B cell (primary cell): ENCODE results near the gene CCDC97. TPM values are rescaled to one million over a fixed set of nuclear protein-coding genes. Genes with fewer than 3 reads are reported as not detected.
A peak's percentile ranks its signal among the peaks of the same experiment; 100 is the strongest.

Experiments
- ATAC-seq: fragments of 200-7000 bp; cut with Tn5 transposase; one replicate; pipeline ENCODE4 v1.10.0; 2021; ENCODE audit warnings: low read depth, mild to moderate bottlenecking, moderate number of reproducible peaks, moderate library complexity
- CTCF ChIA-PET: fragments of 350-600 bp; sonication (Branson Sonifier 250); formaldehyde crosslinking; loops from one replicate; lab custom pipeline; 2021; ENCODE audit warnings: antibody characterized with exemption, inconsistent platforms; lab: Charles Lee
- POLR2A ChIA-PET: fragments of 350-600 bp; sonication (Branson Sonifier 250); formaldehyde crosslinking; loops from one replicate; lab custom pipeline; 2021; ENCODE audit warnings: antibody characterized with exemption; lab: Charles Lee
- DNase-seq: peaks from one replicate; pipeline ENCODE4 v3.0.0; 2013
- H2AFZ ChIP-seq: 2 replicates; pipeline ENCODE4 v1.6.1; 2012; ENCODE audit warnings: mild to moderate bottlenecking, low read depth, low read length; ENCODE audit not compliant: insufficient read depth, poor library complexity, severe bottlenecking
- H3K27ac ChIP-seq, 2 donors: 1 replicate in 1 of 2; 2 replicates in 1 of 2; pipeline ENCODE4 v1.5.1; 2012 to 2013; ENCODE audit warnings: low read length in 2 of 2, mild to moderate bottlenecking in 2 of 2, moderate library complexity in 1 of 2
- H3K27me3 ChIP-seq, 4 experiments: fragments of 200-600 bp in 1 of 4; sonication (generic) in 1 of 4; replicated peaks in 1 of 4; 1 replicate in 2 of 4; 2 replicates in 2 of 4; pipeline versions ENCODE4 v1.6.1 to v1.7.0; 2013 to 2016; ENCODE audit warnings: low read length in 3 of 4, mild to moderate bottlenecking in 2 of 4, mixed read lengths in 1 of 4, moderate library complexity in 1 of 4; ENCODE audit not compliant: insufficient read depth in 4 of 4, control insufficient read depth in 3 of 4; ENCODE audit errors: control extremely low read depth in 1 of 4
- H3K36me3 ChIP-seq, 2 experiments: replicated peaks in 1 of 2; 1 replicate in 1 of 2; 2 replicates in 1 of 2; pipeline versions ENCODE4 v1.6.1 to v1.7.1; 2013; ENCODE audit warnings: low read length in 1 of 2; ENCODE audit not compliant: insufficient read depth in 2 of 2, control insufficient read depth in 1 of 2; ENCODE audit errors: control extremely low read depth in 1 of 2, extremely low read depth in 1 of 2
- H3K4me1 ChIP-seq, 2 donors: fragments of 200-600 bp in 1 of 2; sonication (generic) in 1 of 2; 1 replicate in 1 of 2; 2 replicates in 1 of 2; pipeline versions ENCODE4 v1.5.1 to v1.6.1; 2013 to 2017; ENCODE audit warnings: low read length in 2 of 2; ENCODE audit not compliant: control insufficient read depth in 2 of 2, insufficient read depth in 2 of 2
- H3K4me2 ChIP-seq: replicated peaks from 2 replicates; pipeline ENCODE3; 2012; ENCODE audit warnings: mild to moderate bottlenecking, low read depth, low read length; ENCODE audit not compliant: poor library complexity, severe bottlenecking
- H3K4me3 ChIP-seq, 5 experiments: fragments of 200-600 bp in 1 of 5; sonication (generic) in 1 of 5; 1 replicate in 3 of 5; 2 replicates in 2 of 5; pipeline versions ENCODE4 v1.5.1 to v1.7.0; 2011 to 2016; ENCODE audit warnings: low read length in 4 of 5, mild to moderate bottlenecking in 4 of 5, low read depth in 2 of 5, control low read depth in 1 of 5, moderate library complexity in 1 of 5; ENCODE audit not compliant: insufficient read depth in 1 of 5; ENCODE audit errors: control extremely low read depth in 1 of 5, extremely low read depth in 1 of 5
- H3K79me2 ChIP-seq: fragments of 200-600 bp; sonication (generic); one replicate; pipeline ENCODE4 v1.6.0; 2016; ENCODE audit warnings: low read length; ENCODE audit not compliant: control insufficient read depth, insufficient read depth
- H3K9ac ChIP-seq: fragments of 200-600 bp; sonication (generic); 2 replicates; pipeline ENCODE4 v1.6.1; 2017; ENCODE audit warnings: mild to moderate bottlenecking, low read length, moderate library complexity
- H3K9me3 ChIP-seq, 3 donors: one replicate each; pipeline versions ENCODE4 v1.6.1 to v1.7.1; 2013; ENCODE audit warnings: low read length in 2 of 3; ENCODE audit not compliant: control insufficient read depth in 2 of 3, insufficient read depth in 1 of 3; ENCODE audit errors: control extremely low read depth in 1 of 3
- H4K20me1 ChIP-seq: 2 replicates; pipeline ENCODE4 v1.6.0; 2012; ENCODE audit warnings: mild to moderate bottlenecking, low read length; ENCODE audit not compliant: insufficient read depth, control insufficient read depth, poor library complexity, severe bottlenecking
- H3K27ac Mint-ChIP-seq: one replicate; pipeline ENCODE4 v1.8.0; 2021; ENCODE audit warnings: mixed read lengths
- H3K27me3 Mint-ChIP-seq: one replicate; pipeline ENCODE4 v1.8.0; 2021; ENCODE audit warnings: mixed read lengths
- H3K4me1 Mint-ChIP-seq: one replicate; pipeline ENCODE4 v1.8.0; 2021; ENCODE audit warnings: mixed read lengths
- H3K4me3 Mint-ChIP-seq: one replicate; pipeline ENCODE4 v1.8.0; 2021; ENCODE audit warnings: mixed read lengths
- H3K9me3 Mint-ChIP-seq: one replicate; pipeline ENCODE4 v1.8.0; 2022; ENCODE audit warnings: mixed read lengths; ENCODE audit not compliant: insufficient read depth
- CTCF ChIP-seq: fragments of 200-600 bp; IDR thresholded peaks from one replicate; pipeline ENCODE4 v1.8.0; 2022; ENCODE audit warnings: antibody characterized with exemption, mild to moderate bottlenecking
- EZH2 ChIP-seq: IDR thresholded peaks from 2 replicates; pipeline ENCODE4 v1.6.1; 2012; ENCODE audit warnings: borderline replicate concordance, low read depth, mild to moderate bottlenecking, moderate library complexity, low read length; ENCODE audit not compliant: insufficient read depth, poor library complexity, severe bottlenecking
- WGBS: methylation state at CpG from one replicate; pipeline ENCODE4 v1.1.5; 2013; ENCODE audit warnings: missing lambda C conversion rate; ENCODE audit not compliant: insufficient coverage; 5-methylcytosine and 5-hydroxymethylcytosine counted together
- intact Hi-C: fragments of 100-400 bp; cut with micrococcal nuclease; formaldehyde crosslinking; loops from one replicate; pipeline ENCODE4 v1.10.0; 2022
- polyA plus RNA-seq: library from polyadenylated mRNA; depleted of rRNA; stranded (reverse); fragments of >200 nt; gene quantifications from 2 replicates; pipeline ENCODE4 v1.2.3, GENCODE V29; 2012
- total RNA-seq, 2 donors: library from RNA; stranded (reverse); fragments of 120-200 nt in 1 of 2; gene quantifications; 1 replicate in 1 of 2; 2 replicates in 1 of 2; pipeline versions ENCODE4 v1.2.3 to v1.2.4, GENCODE V29; 2013 to 2022

Gene CCDC97
- total and polyA plus RNA-seq, 2 donors (not counting 1 experiment from before 2014, with no cell fraction given), result 16.3 to 68.3 TPM

GRCh38 chr19:41305927-41306793 is 3.8 kb upstream of the CCDC97 start:
- no peak overlapping the region for H3K9ac ChIP-seq
- Mint-ChIP-seq H3K9me3 (no peaks in the 10 kb centered on the region), H3K27me3 (no peaks in the 10 kb centered on the region), H3K4me3 (no peak overlapping the region), H3K4me1 (peaks cover 71% of the 10 kb centered on the region), H3K27ac (peak overlapping the region; percentile 6)
- DNase-seq (no peak), ATAC-seq (no peak)
- H2AFZ ChIP-seq, result no peak overlapping the region
- ChIA-PET CTCF (interaction anchor here (0.7 to 8.3 kb wide), 10 partner anchors 9 to 331 kb away, joined by 3 to 89 read pairs (median 12); partner anchors contain the start of genes HNRNPUL1 and TGFB1), POLR2A (interaction anchor here (1.1 kb wide), 1 partner anchor 42 kb away, joined by 3 read pairs; the partner anchor contains the start of gene HNRNPUL1)
- no peaks in the 10 kb centered on the region for H3K9me3 ChIP-seq
- intact Hi-C loops, result no loop called here
- H4K20me1 ChIP-seq, result peaks cover 12% of the 10 kb centered on the region
- 85% methylated on average over 13 of the region's 13 CpGs for WGBS
- peaks cover 72 to 86% of the 10 kb centered on the region in 2 donors for H3K4me1 ChIP-seq
- H3K27ac ChIP-seq, result peak overlapping the region; percentile 89 to 100
- no peak overlapping the region for H3K4me2 ChIP-seq
- peaks cover 50% of the 10 kb centered on the region for H3K79me2 ChIP-seq
- TF ChIP-seq EZH2 (no peak), CTCF (no peak)
- no peak overlapping the region for H3K4me3 ChIP-seq
- peaks cover 5 to 51% of the 10 kb centered on the region in 2 experiments for H3K36me3 ChIP-seq
- H3K27me3 ChIP-seq, result no peaks in the 10 kb centered on the region
